Measurements from ENCODE around the gene VAPB.

Gene VAPB

DNA sequence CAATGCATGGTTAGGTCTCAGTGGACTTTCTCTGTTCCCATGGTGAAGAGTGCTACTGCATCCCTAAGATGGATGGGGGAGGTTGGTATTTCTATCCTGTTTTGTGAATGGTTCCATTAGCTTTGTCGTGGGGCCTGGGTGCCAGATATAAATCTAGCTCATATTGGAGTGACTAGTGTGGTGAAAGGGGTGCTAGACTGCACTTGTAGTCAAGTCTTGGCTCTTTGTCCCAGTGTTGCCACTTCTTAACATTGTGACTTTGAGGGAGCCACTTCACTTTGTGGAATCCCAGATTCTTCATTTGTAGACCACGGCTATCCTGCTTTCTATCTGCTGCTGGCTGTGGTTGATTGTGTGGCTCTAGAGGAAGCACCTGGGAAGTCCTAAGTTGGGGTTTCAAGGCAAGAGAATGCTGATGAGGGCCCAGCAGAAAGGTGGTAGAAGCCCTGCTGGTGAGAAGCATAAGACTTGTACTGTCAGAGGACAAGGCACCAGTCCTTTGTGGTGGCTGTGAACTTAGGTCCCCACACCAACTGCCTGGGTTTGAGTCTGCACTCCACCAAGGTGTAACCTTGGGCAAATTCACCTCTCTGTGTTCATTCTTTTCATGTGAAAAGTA is 44.1 kb downstream of the VAPB start:
- Histone ChIP-seq H3K27ac (no peak overlapping the region), H3K27me3 (no peaks in the 10 kb centered on the region), H3K36me3 (peaks cover 18% of the 10 kb centered on the region), H3K9me3 (no peaks in the 10 kb centered on the region), H3K4me3 (ENCODE audit: low read depth in 1 of 2, low read length in 1 of 2) (no peak overlapping the region), H3K4me1 (ENCODE audit: control insufficient read depth in 1 of 2, insufficient read depth in 1 of 2, low read depth in 1 of 2, low read length in 1 of 2) (no peaks in the 10 kb centered on the region)
- TF ChIP-seq, protein P1, sequence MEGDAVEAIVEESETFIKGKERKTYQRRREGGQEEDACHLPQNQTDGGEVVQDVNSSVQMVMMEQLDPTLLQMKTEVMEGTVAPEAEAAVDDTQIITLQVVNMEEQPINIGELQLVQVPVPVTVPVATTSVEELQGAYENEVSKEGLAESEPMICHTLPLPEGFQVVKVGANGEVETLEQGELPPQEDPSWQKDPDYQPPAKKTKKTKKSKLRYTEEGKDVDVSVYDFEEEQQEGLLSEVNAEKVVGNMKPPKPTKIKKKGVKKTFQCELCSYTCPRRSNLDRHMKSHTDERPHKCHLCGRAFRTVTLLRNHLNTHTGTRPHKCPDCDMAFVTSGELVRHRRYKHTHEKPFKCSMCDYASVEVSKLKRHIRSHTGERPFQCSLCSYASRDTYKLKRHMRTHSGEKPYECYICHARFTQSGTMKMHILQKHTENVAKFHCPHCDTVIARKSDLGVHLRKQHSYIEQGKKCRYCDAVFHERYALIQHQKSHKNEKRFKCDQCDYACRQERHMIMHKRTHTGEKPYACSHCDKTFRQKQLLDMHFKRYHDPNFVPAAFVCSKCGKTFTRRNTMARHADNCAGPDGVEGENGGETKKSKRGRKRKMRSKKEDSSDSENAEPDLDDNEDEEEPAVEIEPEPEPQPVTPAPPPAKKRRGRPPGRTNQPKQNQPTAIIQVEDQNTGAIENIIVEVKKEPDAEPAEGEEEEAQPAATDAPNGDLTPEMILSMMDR (IDR thresholded peaks at IDR 0.05), result no peak

DNA sequence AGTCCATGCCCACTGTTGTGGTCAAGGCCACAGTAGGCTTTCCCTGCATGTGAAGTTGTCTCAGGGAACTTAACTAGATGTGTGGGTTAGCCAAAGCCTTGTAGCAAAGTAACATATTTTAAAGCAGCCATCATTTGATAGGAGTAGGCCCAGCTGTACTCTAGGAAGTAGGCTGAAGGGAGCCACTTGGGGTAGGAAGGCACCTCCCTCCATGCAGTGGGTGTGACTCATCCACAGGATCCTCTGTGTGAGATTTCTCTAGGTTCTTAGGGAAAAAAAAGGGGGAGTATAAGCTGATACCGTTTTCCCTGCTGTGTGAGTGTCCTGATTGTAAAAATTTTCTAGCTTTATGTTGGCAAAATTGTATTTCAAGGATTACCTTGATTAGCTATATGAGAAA is 44.7 kb downstream of the VAPB start:
- H3K9me3 ChIP-seq, result no peaks in the 10 kb centered on the region
- TF ChIP-seq, protein P1 (IDR thresholded peaks at IDR 0.05), result no peak
- H3K36me3 ChIP-seq, result peaks cover 21% of the 10 kb centered on the region
- no peak overlapping the region for H3K4me3 ChIP-seq (ENCODE audit: low read depth in 1 of 2, low read length in 1 of 2)
- H3K27me3 ChIP-seq, result no peaks in the 10 kb centered on the region
- H3K4me1 ChIP-seq (ENCODE audit: control insufficient read depth in 1 of 2, insufficient read depth in 1 of 2, low read depth in 1 of 2, low read length in 1 of 2), result no peaks in the 10 kb centered on the region
- H3K27ac ChIP-seq, result no peak overlapping the region

DNA sequence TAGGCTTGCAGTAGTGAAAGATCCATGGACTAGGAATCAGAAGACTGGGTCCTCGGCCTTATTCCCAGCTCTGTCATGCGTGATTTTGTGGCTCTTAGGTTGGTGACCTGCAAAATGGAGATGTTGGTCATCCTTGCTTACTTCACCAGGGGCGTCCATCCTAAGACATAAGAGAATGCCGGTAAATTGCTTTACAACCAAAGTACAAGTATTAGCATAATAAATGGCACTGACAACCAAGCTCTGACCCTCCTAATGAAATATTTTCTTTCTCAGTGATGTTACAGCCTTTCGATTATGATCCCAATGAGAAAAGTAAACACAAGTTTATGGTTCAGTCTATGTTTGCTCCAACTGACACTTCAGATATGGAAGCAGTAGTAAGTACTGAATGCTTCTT is 45.3 kb downstream of the VAPB start:
- H3K4me1 ChIP-seq (ENCODE audit: control insufficient read depth in 1 of 2, insufficient read depth in 1 of 2, low read depth in 1 of 2, low read length in 1 of 2), result no peaks in the 10 kb centered on the region
- H3K27me3 ChIP-seq, result no peaks in the 10 kb centered on the region
- no peak overlapping the region for H3K27ac ChIP-seq
- no peak overlapping the region for H3K4me3 ChIP-seq (ENCODE audit: low read depth in 1 of 2, low read length in 1 of 2)
- TF ChIP-seq, protein P1 (IDR thresholded peaks at IDR 0.05), result no peak
- H3K9me3 ChIP-seq, result no peaks in the 10 kb centered on the region
- H3K36me3 ChIP-seq, result peaks cover 23% of the 10 kb centered on the region

DNA sequence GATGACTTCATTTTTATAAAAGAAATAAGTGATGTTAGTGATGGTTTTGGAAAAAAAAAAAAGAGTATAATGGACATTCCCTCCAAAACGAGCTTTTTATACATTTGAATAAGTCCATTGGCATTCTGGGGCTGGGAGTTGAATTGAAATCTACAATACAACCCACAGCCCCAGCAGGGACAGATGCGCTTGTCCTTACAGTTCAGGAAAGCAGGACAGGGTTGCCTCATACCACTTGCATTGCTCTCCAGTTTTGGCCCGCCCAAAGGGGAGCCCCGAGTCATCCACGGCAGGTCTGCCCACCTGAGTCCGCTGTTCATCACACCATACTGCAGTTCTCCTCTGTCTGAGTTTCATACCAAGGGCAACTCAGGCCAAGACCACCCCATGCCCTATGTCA is 46.2 kb downstream of the VAPB start:
- H3K9me3 ChIP-seq, result no peaks in the 10 kb centered on the region
- H3K27me3 ChIP-seq, result no peaks in the 10 kb centered on the region
- H3K36me3 ChIP-seq, result peaks cover 23% of the 10 kb centered on the region
- H3K4me3 ChIP-seq (ENCODE audit: low read depth in 1 of 2, low read length in 1 of 2), result no peak overlapping the region
- peak overlapping the region; percentile 20 for H3K27ac ChIP-seq
- H3K4me1 ChIP-seq (ENCODE audit: control insufficient read depth in 1 of 2, insufficient read depth in 1 of 2, low read depth in 1 of 2, low read length in 1 of 2), result no peaks in the 10 kb centered on the region
- TF ChIP-seq, protein P1 (IDR thresholded peaks at IDR 0.05), result no peak

DNA sequence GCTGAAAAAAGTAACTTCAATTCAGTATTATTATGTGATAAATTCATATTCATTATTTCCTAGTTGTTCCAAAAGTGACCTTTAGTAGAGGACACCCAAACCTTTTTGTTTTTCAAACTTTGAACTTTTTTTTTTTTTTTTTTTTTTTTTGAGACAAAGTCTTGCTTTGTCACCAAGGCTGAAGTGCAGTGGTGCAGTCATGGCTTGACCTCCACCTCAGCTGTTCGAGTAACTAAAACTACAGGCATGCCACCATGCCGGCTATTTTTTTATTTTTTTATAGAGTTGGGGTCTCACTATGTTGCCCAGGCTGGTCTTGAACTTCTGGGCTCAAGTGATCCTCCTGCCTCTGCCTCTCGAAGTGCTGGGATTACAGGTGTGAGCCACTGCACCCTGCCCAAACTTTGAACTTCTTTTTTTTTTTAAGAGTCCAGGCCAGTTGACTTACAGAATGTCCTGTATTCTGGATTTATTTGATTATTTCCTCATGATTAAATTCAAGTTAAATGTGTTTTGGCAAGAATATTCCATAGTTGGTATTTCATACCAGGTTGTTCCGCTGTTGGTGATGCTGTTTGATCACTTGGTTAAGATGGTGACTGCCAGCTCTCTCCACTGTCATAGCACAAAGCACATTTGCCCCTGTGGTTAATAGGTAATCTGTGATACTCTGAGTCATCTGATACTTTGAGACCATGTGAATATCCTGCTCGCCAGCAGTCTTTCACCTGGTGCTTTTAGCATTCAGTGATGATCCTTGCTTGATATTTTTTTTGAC is 48.0 kb downstream of the VAPB start:
- Histone ChIP-seq H3K36me3 (peaks cover 40% of the 10 kb centered on the region), H3K4me1 (ENCODE audit: control insufficient read depth in 1 of 2, insufficient read depth in 1 of 2, low read depth in 1 of 2, low read length in 1 of 2) (no peaks in the 10 kb centered on the region), H3K9me3 (no peaks in the 10 kb centered on the region), H3K27ac (no peak overlapping the region), H3K27me3 (no peaks in the 10 kb centered on the region), H3K4me3 (ENCODE audit: low read depth in 1 of 2, low read length in 1 of 2) (no peak overlapping the region)
- TF ChIP-seq, protein P1 (IDR thresholded peaks at IDR 0.05), result no peak

Measured in neutrophil (primary cell).